ENCODE data around the gene ZBTB17. TPM values are rescaled to one million over a fixed set of nuclear protein-coding genes. Genes with fewer than 3 reads are reported as not detected.
"Not testable (repeated sequence)": the region's sequence is repeated elsewhere in the genome, so short reads cannot be mapped to it uniquely, and the experiment has no call there.

Gene ZBTB17
- total RNA-seq, 2 experiments from 2014 or later, result 44.1 to 45.7 TPM

- no peaks in the 10 kb centered on the region for H3K9me3 Mint-ChIP-seq
- intact Hi-C loops (cut with micrococcal nuclease), result loop anchor here (5.0 kb wide), 2 partner anchors 48 to 82 kb away; no protein-coding TSS in a partner anchor
- peaks cover 58% of the 10 kb centered on the region for H3K4me1 Mint-ChIP-seq (ENCODE audit: low read depth)
- DNase-seq (peak; percentile 94), ATAC-seq (peak; percentile 88)
- H3K27me3 Mint-ChIP-seq, result no peaks in the 10 kb centered on the region
- peak overlapping the region; percentile 69 for H3K27ac Mint-ChIP-seq
- TF ChIP-seq CTCF (IDR thresholded peaks at IDR 0.05), result no peak
- H3K4me3 Mint-ChIP-seq, result peak overlapping the region; percentile 36
- POLR2A ChIA-PET, result interaction anchor here (0.6 to 1.5 kb wide), 5 partner anchors 12 to 72 kb away, joined by 3 to 5 read pairs (median 3); partner anchors contain the start of genes SPEN and ZBTB17
- CTCF ChIA-PET, result interaction anchor here (1.2 kb wide), 1 partner anchor 104 kb away, joined by 3 read pairs; no protein-coding TSS in a partner anchor
- peaks cover 64% of the 10 kb centered on the region for H3K36me3 Mint-ChIP-seq (ENCODE audit: low read depth)
These were observed 56.8 kb downstream of the ZBTB17 start for GRCh38 chr1:15918962-15919715.

GRCh38 chr1:15916916-15917315 is 59.0 kb downstream of the ZBTB17 start:
- peaks cover 57% of the 10 kb centered on the region for H3K4me1 Mint-ChIP-seq (ENCODE audit: low read depth)
- ATAC-seq (no peak), DNase-seq (no peak)
- ChIA-PET POLR2A (interaction anchor here (0.9 to 2.1 kb wide), 4 partner anchors 9 to 82 kb away, joined by 3 to 7 read pairs (median 4); no protein-coding TSS in a partner anchor), CTCF (interaction anchor here (1.1 to 2.7 kb wide), 3 partner anchors 60 to 102 kb away, joined by 3 to 8 read pairs (median 4); partner anchors contain the start of gene ZBTB17)
- peaks cover 64% of the 10 kb centered on the region for H3K36me3 Mint-ChIP-seq (ENCODE audit: low read depth)
- H3K27me3 Mint-ChIP-seq, result no peaks in the 10 kb centered on the region
- no peak for TF ChIP-seq CTCF (IDR thresholded peaks at IDR 0.05)
- intact Hi-C loops (cut with micrococcal nuclease), result loop anchor here (5.0 kb wide), 2 partner anchors 50 to 80 kb away; no protein-coding TSS in a partner anchor
- H3K4me3 Mint-ChIP-seq, result peak overlapping the region; percentile 8
- H3K9me3 Mint-ChIP-seq, result no peaks in the 10 kb centered on the region
- H3K27ac Mint-ChIP-seq, result peak overlapping the region; percentile 80

- POLR2A ChIA-PET, result interaction anchor here (0.8 to 2.1 kb wide), 5 partner anchors 9 to 82 kb away, joined by 3 to 7 read pairs (median 3); no protein-coding TSS in a partner anchor
- H3K27ac Mint-ChIP-seq, result peak overlapping the region; percentile 80
- H3K36me3 Mint-ChIP-seq (ENCODE audit: low read depth), result peaks cover 63% of the 10 kb centered on the region
- CTCF ChIA-PET, result interaction anchor here (1.1 to 2.7 kb wide), 6 partner anchors 11 to 125 kb away, joined by 3 to 8 read pairs (median 4); partner anchors contain the start of gene ZBTB17
- no peaks in the 10 kb centered on the region for H3K27me3 Mint-ChIP-seq
- DNase-seq (peak; percentile 32), ATAC-seq (peak; percentile 42)
- peaks cover 54% of the 10 kb centered on the region for H3K4me1 Mint-ChIP-seq (ENCODE audit: low read depth)
- H3K4me3 Mint-ChIP-seq, result peak overlapping the region; percentile 60
- intact Hi-C loops (cut with micrococcal nuclease), result loop anchor here (5.0 kb wide), 2 partner anchors 51 to 79 kb away; no protein-coding TSS in a partner anchor
- TF ChIP-seq CTCF (IDR thresholded peaks at IDR 0.05), result no peak
- H3K9me3 Mint-ChIP-seq, result no peaks in the 10 kb centered on the region
These were observed 59.5 kb downstream of the ZBTB17 start for GRCh38 chr1:15916417-15916816.

- ATAC-seq (peak; percentile 22), DNase-seq (no peak)
- no peaks in the 10 kb centered on the region for H3K27me3 Mint-ChIP-seq
- H3K9me3 Mint-ChIP-seq, result no peaks in the 10 kb centered on the region
- intact Hi-C loops (cut with micrococcal nuclease), result loop anchor here (5.0 kb wide), 2 partner anchors 51 to 79 kb away; no protein-coding TSS in a partner anchor
- peak overlapping the region; percentile 60 for H3K4me3 Mint-ChIP-seq
- H3K27ac Mint-ChIP-seq, result peak overlapping the region; percentile 80
- no peak for TF ChIP-seq CTCF (IDR thresholded peaks at IDR 0.05)
- CTCF ChIA-PET, result interaction anchor here (1.1 to 2.7 kb wide), 5 partner anchors 10 to 124 kb away, joined by 3 to 8 read pairs (median 4); partner anchors contain the start of gene ZBTB17
- H3K4me1 Mint-ChIP-seq (ENCODE audit: low read depth), result peaks cover 55% of the 10 kb centered on the region
- peaks cover 64% of the 10 kb centered on the region for H3K36me3 Mint-ChIP-seq (ENCODE audit: low read depth)
- POLR2A ChIA-PET, result interaction anchor here (0.8 to 2.1 kb wide), 5 partner anchors 53 to 81 kb away, joined by 3 to 7 read pairs (median 3); no protein-coding TSS in a partner anchor
These were observed 59.9 kb downstream of the ZBTB17 start for GRCh38 chr1:15915991-15916390.

GRCh38 chr1:15913607-15914006 is 62.3 kb downstream of the ZBTB17 start:
- H3K27ac Mint-ChIP-seq; H3K4me3 Mint-ChIP-seq; ATAC-seq; H3K27me3 Mint-ChIP-seq; DNase-seq; H3K9me3 Mint-ChIP-seq; intact Hi-C loops (cut with micrococcal nuclease): not testable (repeated sequence)
- ChIA-PET POLR2A (interaction anchor here (1.2 kb wide), 1 partner anchor 45 kb away, joined by 4 read pairs; no protein-coding TSS in a partner anchor), CTCF (interaction anchor here (1.3 kb wide), 1 partner anchor 80 kb away, joined by 3 read pairs; no protein-coding TSS in a partner anchor)
- Mint-ChIP-seq H3K4me1 (ENCODE audit: low read depth) (peaks cover 41% of the 10 kb centered on the region), H3K36me3 (ENCODE audit: low read depth) (peaks cover 65% of the 10 kb centered on the region)
